HG03108 (cell line): ENCODE data around the gene OXSM.

ENCODE experiments used
- ATAC-seq: cut with Tn5 transposase; IDR thresholded peaks from one replicate; pipeline ENCODE4 v1.9.1; 2021; ENCODE audit warnings: moderate library complexity; ENCODE audit not compliant: unreplicated experiment

Gene OXSM

GRCh38 chr3:25801786-25802185 is 11.9 kb downstream of the OXSM start:
- no peak for ATAC-seq

DNA sequence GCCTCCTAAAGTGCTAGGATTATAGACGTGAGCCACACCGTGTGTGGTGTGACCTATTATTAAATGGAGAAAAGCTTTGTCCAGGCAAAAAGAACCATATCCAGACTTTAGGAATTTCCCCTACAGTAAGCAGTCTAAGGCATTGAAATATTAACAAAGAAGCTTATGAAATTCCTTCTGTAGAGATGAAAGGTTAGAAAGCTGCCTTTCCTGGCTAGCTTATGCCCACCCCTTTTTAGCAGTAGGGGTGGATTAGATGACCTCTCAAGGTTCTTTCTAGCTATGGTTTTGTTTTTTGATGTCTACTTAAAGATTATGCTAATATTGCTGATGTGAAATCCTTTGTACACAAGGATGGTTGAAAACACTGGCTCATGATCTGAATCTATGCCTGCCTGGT is 13.9 kb downstream of the OXSM start:
- no peak for ATAC-seq

- no peak for ATAC-seq
These were observed 14.8 kb downstream of the OXSM start for GRCh38 chr3:25804676-25805075.

DNA sequence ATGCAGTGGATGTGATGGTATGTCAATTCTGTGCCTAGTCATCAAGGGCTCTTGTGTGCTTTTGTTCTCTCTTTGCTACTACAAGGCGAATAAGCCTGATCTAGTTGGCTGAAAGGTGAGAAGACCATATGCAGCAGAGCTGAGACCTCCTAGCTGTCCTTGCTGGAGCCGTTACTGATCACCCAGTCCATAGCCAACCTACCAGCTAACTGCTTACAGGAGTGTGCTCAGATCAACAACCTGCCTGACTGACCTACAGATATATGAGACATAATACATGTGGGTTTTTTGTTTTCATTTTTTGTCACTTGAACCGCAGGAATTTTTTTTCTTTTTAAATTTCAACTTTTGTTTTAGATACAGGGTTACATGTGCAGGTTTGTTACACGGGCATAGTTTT is 22.8 kb downstream of the OXSM start:
- ATAC-seq: no peak

DNA sequence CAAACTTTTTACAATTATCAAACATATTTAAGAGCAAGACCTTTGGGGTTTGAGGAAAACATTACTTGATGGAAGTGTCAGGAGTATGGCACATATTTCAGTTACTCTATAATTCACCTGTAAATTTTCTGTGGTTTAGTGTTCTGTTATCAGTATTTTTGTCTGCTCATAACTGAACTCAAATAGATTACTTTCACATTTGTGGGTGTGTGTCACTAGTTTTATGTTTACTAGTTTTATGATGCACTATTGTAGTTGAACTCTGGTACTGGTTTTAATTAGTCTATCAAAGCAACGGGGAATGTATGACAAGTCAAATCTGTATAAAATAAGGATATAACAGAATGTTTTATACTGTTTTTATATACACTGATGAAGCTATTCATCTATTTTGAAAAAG is 27.2 kb downstream of the OXSM start:
- ATAC-seq: no peak

DNA sequence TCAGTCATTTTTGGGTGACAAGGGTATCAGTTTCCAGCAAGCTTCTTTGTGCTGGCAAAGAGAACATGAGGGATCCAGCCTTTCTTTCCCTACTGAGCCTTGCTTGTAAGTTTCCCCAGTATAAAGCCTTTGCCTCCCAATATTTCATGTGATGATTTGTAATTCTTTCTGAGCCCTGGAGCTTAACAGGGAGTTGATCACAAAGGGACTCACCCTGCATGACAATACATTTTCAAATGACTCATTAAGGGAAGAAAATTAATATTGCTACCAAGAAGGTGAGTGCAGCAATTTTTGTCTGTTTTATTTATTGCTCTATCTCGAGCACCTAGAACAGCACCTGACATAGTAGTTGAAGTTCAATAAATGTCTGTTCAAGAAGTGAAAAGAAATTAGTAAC is 27.7 kb downstream of the OXSM start:
- no peak for ATAC-seq

GRCh38 chr3:25818335-25818734 is 28.4 kb downstream of the OXSM start:
- no peak for ATAC-seq

- ATAC-seq: no peak
These were observed 30.5 kb downstream of the OXSM start for GRCh38 chr3:25820366-25820765.

GRCh38 chr3:25820816-25821486 is 31.1 kb downstream of the OXSM start:
- ATAC-seq: no peak

- ATAC-seq: no peak
These were observed 32.1 kb downstream of the OXSM start for GRCh38 chr3:25821746-25822573.

- ATAC-seq: no peak
These were observed 33.4 kb downstream of the OXSM start for GRCh38 chr3:25823314-25823713.

DNA sequence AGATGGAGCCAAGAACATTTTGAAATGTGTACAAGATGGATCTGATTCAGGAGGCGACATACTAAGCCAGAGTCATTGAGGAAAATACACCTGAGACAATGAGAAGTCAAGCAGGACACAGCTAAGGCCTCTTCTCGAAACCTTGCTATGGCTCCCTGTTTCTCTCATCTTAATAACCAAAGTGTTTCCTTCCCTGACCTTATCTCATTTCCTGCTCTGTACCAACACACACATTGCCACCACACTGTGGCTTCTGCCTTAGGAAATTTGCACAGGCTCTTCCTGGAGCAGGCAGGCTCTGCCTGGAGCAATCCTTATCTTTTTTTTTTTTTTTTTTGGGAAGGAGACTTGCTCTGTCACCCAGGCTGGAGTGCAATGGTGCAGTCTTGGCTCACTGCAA is 36.6 kb downstream of the OXSM start:
- ATAC-seq: no peak

DNA sequence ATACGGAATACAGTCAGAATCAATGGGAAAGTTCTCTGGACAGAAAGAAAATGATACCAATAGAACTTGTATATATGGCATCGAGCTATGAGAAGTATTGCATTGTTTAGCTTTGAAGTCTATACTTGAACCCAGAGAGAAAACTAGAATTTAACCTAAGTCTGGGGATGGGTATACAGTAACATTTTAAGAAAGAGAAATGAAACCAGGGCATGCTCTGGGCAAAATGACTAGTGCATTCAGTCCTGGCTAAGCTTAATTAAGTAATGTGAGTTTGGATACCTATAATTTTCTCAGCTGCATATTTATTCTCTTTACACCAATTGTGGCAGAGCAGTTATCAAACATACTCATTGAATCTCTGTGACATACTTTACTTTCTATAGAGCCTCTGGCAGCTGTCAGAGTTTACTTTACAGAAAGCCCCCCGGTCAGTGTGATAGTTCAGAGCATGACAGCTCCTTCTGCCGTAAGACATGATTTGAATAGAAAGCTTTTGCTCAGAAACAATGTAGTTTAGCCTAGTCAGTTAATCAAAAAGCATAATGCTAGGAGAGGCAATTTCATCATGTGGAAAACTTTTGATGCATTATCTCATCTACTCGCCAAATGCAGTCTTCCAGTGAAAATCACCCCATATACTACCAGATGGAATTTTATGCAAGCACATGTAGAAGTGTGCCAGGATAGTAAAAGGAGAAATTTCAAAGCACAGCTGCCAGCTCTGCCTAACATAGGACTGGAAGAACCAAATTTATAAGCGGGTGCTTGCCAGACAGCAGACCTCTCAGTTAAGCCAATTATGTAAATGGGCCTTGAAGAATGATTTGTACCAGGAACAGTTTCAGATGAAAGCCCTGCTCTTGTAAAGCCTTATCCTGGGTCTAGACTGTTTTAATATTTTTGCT is 40.7 kb downstream of the OXSM start:
- no peak for ATAC-seq

DNA sequence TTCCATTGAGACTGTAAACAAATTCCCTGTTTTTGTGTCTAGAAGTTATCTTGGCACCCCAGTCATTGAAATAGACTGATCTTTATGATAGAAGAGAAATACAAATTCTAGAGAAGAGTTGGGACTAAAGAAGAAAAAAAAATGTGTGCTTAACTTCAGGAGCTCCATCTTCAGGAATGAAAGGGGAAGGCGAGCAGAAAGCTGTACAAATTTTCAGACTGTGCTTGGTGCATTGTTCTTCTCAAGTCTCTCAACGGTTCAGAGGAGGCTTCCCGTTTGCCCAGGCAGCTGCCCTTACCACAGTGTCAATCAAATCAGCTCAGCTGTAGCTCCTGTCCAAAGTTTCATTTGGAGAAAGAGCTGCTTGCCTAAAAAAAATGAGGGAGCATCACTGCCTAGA is 41.7 kb downstream of the OXSM start:
- no peak for ATAC-seq

DNA sequence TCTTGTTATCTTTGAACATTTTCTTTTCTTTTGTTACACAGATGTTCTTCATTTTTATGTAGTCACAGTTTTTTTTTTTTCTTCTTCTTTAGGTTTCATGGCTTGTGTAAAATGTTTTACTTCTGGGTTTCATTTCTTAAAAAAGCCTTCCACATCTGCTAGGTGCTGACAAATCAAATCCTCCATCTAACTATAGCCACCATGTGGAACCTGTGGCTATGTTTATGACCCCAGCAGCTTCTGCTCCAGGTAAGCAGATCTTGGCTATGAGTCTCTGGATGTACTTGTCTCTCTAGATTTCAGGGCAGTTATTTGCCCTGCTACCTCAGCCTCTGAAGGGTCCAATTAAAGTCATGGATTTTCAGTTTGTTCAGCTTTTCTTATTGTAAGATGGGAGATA is 44.5 kb downstream of the OXSM start:
- ATAC-seq: peak; percentile 73

DNA sequence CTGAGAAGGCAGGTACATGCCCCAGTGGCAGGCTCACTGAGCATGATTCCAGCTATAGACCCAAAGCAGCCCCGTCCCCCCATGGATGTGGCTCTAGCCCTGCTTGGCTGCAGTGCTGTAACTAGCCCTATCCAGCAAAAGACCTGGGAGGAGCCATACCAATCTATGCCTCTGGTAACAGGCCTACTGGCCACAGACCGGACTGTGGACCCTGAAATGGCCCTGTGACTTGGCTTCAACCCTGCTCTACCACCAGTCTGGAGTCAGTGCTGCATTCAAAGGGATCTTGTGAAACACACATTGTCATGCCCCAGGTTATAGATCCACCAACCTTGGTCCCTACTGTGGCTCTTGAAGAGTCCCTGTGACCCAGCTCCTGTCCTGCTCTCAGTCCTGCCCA is 46.7 kb downstream of the OXSM start:
- no peak for ATAC-seq

DNA sequence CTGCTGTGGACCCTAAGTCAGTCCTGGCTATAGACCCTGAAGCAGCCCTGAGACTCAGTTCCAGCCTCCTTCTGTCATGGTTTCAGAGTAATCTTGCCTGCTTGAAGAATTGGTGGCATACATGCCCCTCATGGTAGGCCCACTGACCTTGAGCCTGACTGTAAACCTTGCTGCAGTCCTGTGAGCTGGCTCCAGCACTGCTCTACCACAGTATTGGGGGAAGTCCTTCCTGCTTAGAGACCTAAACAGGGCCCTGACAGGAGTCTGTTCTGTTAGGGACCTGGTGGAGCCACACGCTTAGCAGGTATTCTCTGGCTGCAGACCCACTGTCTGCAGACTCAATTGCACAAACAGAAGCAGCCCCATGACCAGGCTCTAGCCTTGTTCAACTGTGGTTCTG is 47.1 kb downstream of the OXSM start:
- no peak for ATAC-seq

DNA sequence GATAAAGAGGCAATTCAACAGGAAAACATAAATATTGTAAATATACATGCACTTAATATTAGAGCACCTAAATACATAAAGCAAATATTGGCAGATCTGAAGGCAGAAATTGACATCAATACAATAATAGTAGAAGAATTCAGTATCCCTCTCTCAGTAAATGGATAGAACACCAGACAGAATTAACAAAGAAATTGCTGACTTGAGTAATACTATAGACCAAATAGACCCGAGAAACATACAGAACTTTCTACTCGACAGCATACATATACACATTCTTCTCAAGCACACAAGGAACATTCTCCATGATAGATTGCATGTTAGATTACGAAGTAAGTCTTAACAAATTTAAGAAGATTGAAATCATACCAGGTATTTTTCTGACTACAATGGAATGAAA is 50.2 kb downstream of the OXSM start:
- ATAC-seq: no peak

GRCh38 chr3:25843332-25843731 is 53.4 kb downstream of the OXSM start:
- ATAC-seq: no peak
